GM19043 (cell line): ENCODE results near the gene PSME4.
"Not testable (repeated sequence)": the region's sequence is repeated elsewhere in the genome, so short reads cannot be mapped to it uniquely, and the experiment has no call there.

Experiments used
- ATAC-seq: cut with Tn5 transposase; IDR thresholded peaks from one replicate; pipeline ENCODE4 v1.9.1; 2021; ENCODE audit warnings: low read depth; ENCODE audit not compliant: unreplicated experiment

Gene PSME4

GRCh38 chr2:53843595-53843994 is 127.2 kb downstream of the PSME4 start:
- ATAC-seq, result no peak

DNA sequence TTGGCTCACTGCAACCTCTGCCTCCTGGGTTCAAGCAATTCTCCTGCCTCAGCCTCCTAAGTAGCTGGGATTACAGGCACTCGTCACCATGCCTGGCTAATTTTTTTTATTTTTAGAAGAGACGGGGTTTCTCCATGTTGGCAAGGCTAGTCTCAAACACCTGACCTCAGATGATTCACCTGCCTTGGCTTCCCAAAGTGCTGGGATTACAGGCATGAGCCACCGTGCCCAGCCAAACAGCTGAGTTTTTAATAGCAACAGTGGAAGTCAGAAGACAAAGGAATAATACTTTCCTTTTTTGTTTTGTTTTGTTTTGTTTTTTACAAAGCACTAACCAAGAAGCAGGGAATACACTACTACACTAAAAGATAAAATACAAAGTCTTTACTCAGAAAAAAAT is 127.9 kb downstream of the PSME4 start:
- no peak for ATAC-seq

DNA sequence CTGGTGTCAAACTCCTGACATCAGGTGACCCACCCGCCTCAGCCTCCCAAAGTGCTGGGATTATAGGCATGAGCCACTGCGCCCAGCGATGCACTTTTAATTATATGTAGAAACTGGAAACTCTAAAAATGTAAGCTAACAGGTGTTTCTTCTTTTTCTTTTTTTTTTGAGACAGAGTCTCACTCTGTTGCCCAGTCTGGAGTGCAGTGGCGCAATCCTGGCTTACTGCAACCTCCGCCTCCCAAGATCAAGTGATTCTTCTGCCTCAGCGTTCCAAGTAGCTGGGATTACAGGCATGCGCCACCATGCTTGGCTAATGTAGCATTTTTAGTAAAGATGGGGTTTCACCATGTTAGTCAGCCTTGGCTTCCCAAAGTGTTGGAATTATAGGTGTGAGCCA is 129.1 kb downstream of the PSME4 start:
- ATAC-seq, result not testable (repeated sequence)

- no peak for ATAC-seq
Measured at GRCh38 chr2:53840580-53840979, 130.2 kb downstream of the PSME4 start.

DNA sequence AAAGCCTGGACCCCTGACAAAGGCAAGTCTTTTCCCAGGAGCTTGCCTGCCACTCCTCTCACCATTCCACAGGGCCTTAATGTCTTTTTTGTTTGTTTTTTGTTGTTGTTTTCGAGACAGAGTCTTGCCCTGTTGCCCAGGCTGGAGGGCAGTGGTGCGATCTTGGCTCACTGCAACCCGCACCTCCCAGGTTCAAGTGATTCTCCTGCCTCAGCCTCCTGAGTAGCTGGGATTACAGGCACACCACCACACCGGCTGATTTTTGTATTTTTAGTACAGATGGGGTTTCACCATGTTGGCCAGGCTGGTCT is 140.9 kb downstream of the PSME4 start:
- not testable (repeated sequence) for ATAC-seq

DNA sequence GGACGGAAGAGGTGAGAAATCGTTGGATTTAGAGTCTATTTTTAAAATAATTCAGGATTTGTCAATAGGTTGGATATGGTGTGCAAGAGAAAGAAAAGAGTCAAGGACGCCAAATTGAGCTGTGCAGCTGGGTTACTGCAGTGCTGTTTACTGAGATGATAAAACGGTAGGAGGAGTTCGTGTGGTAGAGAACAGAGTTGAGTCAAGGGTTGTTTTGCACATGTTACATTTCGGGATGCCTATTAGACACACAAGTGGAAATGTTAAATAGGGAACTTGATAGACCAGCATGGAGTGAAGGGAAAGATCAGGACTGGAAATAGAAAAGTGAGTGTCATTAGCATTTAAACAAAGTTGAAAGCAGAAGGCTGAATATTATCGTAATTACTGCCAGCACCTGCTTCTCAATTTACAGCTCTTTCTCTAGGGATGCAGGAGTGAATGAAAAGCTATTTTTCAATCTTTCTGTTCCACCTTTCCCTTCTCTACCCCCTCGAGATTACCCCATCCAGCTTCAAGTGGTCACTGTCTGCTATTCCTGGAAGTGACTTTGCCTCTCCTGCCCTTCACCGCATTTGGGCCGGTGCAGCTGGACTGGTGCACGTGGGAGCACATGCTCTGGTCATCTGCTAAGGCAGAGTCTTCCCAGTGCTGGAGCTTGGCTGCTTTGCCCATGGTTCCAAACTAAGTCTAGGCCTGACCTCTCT is 141.4 kb downstream of the PSME4 start:
- no peak for ATAC-seq

GRCh38 chr2:53828331-53828730 is 142.5 kb downstream of the PSME4 start:
- no peak for ATAC-seq

DNA sequence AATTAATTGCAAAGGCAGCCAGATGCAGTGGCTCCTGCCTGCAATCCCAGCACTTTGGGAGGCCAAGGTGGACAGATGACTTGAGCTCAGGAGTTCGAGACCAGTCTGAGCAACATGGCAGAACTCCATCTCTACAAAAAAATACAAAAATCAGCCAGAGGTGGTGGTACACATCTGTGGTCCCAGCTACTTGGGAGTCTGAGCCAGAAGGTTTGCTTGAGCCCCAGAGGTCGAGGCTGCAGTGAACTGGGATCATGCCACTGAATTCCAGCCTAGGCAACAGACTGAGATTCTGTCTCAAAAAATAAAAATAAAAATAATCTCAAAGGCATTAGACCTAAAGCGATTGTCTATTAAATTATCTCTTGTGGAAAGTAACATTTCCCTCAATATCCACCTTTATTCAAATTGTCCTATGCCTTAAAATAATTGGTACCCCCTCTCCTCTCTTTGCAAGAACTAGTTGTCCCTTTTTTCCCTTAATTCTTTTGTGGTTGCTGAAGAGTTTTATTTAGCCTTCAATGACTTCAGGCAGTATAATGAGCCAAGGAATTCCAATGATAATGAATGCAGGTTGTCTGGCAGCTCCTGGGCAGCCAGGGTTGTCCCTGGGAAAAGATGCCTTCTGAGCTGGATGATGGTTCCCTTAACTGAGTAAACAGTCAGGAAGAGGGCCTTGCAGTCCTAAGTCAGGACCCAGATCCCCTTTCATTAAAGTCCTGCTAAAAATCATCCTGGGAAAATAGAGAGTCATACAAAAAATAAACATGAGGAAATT is 143.2 kb downstream of the PSME4 start:
- ATAC-seq, result no peak

DNA sequence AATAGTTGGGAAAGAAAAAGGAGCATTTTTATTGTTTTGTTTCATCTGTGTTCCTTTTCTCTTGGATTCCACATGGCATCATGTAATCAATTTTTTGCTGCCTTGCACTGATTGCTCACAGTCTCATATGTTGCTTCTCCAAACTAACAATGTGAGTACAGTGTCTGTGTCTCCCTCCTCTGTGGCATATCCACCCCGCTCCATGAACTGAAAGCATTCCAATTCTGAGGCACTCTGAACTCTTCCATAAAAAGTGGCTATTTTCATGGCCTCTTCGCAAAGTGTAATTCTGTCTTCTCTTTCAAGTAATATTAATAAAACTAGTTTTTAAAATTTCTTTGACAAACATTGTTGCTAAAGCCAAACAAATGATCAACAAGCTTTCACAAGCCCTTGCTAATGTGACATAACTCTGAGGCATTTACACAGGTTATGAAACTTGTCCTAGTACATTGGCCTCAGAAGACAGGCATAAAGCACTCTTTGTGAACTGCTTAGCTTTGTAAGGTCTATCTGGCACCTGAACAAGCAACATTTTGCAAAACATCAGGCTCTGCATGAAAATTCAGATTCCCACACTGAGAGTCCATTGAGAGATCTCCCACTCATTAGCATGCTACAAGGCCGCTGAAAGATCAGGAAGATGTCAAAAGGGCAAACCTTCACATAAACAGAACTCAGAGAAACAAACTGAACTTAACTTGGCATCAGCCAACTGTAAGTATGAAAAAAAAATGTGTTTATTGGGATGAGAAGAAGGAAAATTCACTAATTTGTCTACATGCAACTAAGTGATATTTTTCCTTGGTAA is 144.0 kb downstream of the PSME4 start:
- no peak for ATAC-seq

- no peak for ATAC-seq
Measured at GRCh38 chr2:53826030-53826410, 144.8 kb downstream of the PSME4 start.

DNA sequence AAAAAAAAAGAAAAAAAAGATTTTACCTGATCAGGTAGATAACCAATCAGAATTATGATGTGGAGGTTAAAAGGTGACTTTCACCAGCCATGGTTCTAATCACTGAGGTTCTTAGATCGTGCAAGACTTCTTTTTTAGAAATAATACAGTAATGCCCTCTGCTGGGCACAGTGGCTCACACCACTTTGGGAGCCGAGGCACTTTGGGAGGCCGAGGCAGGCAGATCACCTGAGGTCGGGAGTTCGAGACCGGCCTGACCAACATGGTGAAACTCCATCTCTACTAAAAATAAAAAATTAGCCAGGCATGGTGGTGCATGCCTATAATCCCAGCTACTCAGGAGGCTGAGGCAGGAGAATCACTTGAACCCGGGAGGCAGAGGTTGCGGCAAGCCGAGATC is 147.2 kb downstream of the PSME4 start:
- not testable (repeated sequence) for ATAC-seq

GRCh38 chr2:53821810-53822209 is 149.0 kb downstream of the PSME4 start:
- ATAC-seq, result no peak

DNA sequence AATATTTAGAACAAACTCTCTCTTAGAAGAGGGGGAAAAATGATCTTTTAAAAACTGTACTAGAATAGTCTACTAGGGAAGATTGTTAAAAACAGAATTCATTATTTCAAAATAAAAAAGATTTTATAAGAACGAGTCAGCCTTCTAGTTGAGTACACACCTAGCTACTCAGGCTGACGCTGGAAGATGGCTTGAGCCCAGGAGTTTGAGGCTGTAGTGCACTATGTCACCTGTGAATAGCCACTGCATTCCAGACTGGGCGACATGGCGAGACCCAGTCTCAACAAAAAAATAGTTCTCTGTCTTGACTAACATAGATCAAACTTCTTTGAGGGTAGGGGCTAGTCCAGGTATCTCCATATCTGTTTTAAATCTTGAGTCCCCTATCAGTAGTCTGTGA is 150.1 kb downstream of the PSME4 start:
- ATAC-seq, result no peak

DNA sequence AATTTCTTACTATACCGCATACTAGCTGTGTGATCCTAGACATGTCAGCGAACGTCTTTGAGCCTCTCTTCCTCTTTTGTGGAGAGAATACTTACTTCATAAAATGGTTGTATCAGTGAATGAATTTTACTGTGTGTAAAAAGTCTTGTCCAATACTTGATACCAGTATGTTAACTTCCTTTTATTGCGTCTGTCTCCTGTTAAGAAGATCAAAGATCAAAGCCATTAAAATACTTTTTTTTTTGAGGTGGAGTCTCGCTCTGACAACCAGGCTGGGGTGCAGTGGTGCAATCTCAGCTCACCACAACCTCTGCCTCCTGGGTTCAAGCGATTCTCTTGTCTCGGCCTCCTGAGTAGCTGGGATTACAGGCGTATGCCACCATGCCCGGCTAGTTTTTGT is 150.7 kb downstream of the PSME4 start:
- no peak for ATAC-seq

- no peak for ATAC-seq
Measured at GRCh38 chr2:53819634-53820033, 151.2 kb downstream of the PSME4 start.

DNA sequence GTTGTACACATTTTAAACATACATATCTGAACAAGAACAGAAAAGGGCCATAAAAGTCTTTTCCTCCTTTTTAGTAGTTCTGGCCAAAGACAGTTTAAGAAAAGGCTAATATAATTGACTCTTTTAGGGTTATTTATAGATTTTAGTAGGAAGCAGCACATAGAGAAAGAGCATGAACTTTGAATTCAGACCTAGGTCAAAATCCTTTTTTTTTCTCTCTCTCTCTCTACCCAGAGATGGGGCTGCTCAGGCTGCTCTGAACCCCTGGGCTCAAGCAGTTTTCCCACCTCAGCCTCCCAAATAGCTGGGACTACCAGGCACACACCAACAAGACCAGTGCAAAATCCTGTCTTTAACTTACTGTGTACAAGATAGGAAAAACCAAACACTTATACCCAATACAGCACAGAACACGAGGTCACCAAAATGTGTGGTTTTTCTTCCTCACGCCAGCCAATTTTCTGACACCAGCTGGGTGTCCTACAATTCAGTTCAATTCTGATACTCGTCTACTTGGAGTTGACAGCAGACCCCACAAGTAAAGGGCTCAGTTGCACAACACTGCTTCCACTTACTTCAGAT is 151.8 kb downstream of the PSME4 start:
- ATAC-seq, result no peak
